Transverse colon (tissue), 4 donors: Measurements from ENCODE around the gene CISH. TPM values are rescaled to one million over a fixed set of nuclear protein-coding genes. Genes with fewer than 3 reads are reported as not detected.

Experiments
- DNase-seq: peaks from one replicate; pipeline ENCODE4 v3.0.0-alpha.2; 2019
- H3K27ac ChIP-seq, 4 donors: fragments of 200-600 bp; sonication (generic); 2 replicates each; pipeline ENCODE4 v1.5.1; 2016 to 2018; ENCODE audit warnings: inconsistent platforms in 4 of 4
- H3K27me3 ChIP-seq: fragments of 200-600 bp; sonication (generic); 2 replicates; pipeline ENCODE4 v1.5.1; 2017; ENCODE audit warnings: inconsistent platforms
- H3K36me3 ChIP-seq, 4 donors: fragments of 200-600 bp; sonication (generic); 2 replicates each; pipeline ENCODE4 v1.5.1; 2017 to 2019; ENCODE audit warnings: inconsistent platforms in 4 of 4
- H3K4me1 ChIP-seq, 4 donors: fragments of 200-600 bp; sonication (generic); 2 replicates each; pipeline ENCODE4 v1.5.1; 2017 to 2020; ENCODE audit warnings: inconsistent platforms in 4 of 4
- H3K4me3 ChIP-seq, 4 donors: fragments of 200-600 bp; sonication (generic); 1 replicate in 1 of 4; 2 replicates in 3 of 4; pipeline versions ENCODE4 v1.5.1 to v1.6.1; 2017 to 2019; ENCODE audit warnings: inconsistent platforms in 4 of 4
- H3K9me3 ChIP-seq, 2 donors: fragments of 200-600 bp; sonication (generic); 2 replicates each; pipeline ENCODE4 v1.5.1; 2017 to 2019; ENCODE audit warnings: inconsistent platforms in 2 of 2
- EP300 ChIP-seq: sonication (generic); formaldehyde crosslinking; IDR thresholded peaks from one replicate; pipeline ENCODE4 v1.6.1; 2017; ENCODE audit warnings: antibody characterized with exemption, low read depth
- POLR2A ChIP-seq: fragments of 450-650 bp; IDR thresholded peaks from one replicate; pipeline ENCODE4 v1.6.1; 2016; ENCODE audit warnings: antibody characterized with exemption, mild to moderate bottlenecking, moderate library complexity
- POLR2AphosphoS5 ChIP-seq, 3 donors: sonication (generic); formaldehyde crosslinking; IDR thresholded peaks; one replicate each; pipeline ENCODE4 v1.6.1; 2016; ENCODE audit warnings: antibody characterized with exemption in 3 of 3
- WGBS, 2 donors: methylation state at CpG; one replicate each; pipeline ENCODE4 v1.1.5; 2018; ENCODE audit warnings: low coverage in 1 of 2; 5-methylcytosine and 5-hydroxymethylcytosine counted together
- in situ Hi-C, 4 donors: fragments of 200-750 bp; cut with MboI; loops; one replicate each; pipeline versions ENCODE4 v1.15.0 to v1.15.1; 2017; ENCODE audit warnings: low sequenced_read_pairs in 3 of 4, low pct_ligation_motif_present in 1 of 4, low pct_unique_long_range_greater_than_20kb in 1 of 4
- intact Hi-C: fragments of 100-400 bp; cut with DNase I; formaldehyde crosslinking; loops from one replicate; pipeline ENCODE4 v1.15.1; 2023; ENCODE audit warnings: low total_unique reads
- total RNA-seq, 4 donors: library from RNA; depleted of rRNA; stranded (reverse); fragments of >200 nt; gene quantifications; one replicate each; pipeline ENCODE4 v1.1.0, GENCODE V29; 2016
- TF ChIP-seq, protein P1 (sequence below), 5 experiments: fragments of 200-600 bp in 3 of 5; fragments of 450-650 bp in 2 of 5; sonication (generic) in 3 of 5; IDR thresholded peaks; 1 replicate in 2 of 5; 2 replicates in 3 of 5; pipeline ENCODE4 v1.5.1; 2016 to 2017; ENCODE audit warnings: antibody characterized with exemption in 5 of 5, inconsistent platforms in 3 of 5, mild to moderate bottlenecking in 2 of 5, moderate library complexity in 1 of 5

CISH gene
- total RNA-seq, 4 donors from 2014 or later: 3.0 to 15.9 (median 9.2) TPM

- intact Hi-C loops (no loop called here), in situ Hi-C loops (no loop called here)
- H3K27me3 ChIP-seq: no peaks in the 10 kb centered on the region
- no peak for DNase-seq
- WGBS, 2 donors: 47% methylated on average over 6 of the region's 9 CpGs; no CpG with 5 or more reads in 1 of the 2 donors
- H3K4me3 ChIP-seq: no peak overlapping the region
- no peaks in the 10 kb centered on the region for H3K36me3 ChIP-seq
- no peaks in the 10 kb centered on the region for H3K9me3 ChIP-seq
- peaks cover 5 to 18% (median 13%) of the 10 kb centered on the region in 4 donors for H3K4me1 ChIP-seq
- TF ChIP-seq, protein P1, sequence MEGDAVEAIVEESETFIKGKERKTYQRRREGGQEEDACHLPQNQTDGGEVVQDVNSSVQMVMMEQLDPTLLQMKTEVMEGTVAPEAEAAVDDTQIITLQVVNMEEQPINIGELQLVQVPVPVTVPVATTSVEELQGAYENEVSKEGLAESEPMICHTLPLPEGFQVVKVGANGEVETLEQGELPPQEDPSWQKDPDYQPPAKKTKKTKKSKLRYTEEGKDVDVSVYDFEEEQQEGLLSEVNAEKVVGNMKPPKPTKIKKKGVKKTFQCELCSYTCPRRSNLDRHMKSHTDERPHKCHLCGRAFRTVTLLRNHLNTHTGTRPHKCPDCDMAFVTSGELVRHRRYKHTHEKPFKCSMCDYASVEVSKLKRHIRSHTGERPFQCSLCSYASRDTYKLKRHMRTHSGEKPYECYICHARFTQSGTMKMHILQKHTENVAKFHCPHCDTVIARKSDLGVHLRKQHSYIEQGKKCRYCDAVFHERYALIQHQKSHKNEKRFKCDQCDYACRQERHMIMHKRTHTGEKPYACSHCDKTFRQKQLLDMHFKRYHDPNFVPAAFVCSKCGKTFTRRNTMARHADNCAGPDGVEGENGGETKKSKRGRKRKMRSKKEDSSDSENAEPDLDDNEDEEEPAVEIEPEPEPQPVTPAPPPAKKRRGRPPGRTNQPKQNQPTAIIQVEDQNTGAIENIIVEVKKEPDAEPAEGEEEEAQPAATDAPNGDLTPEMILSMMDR (IDR thresholded peaks at IDR 0.05): no peak
- TF ChIP-seq EP300: no peak
- no peak for TF ChIP-seq POLR2AphosphoS5 (IDR thresholded peaks at IDR 0.05)
- no peak for TF ChIP-seq POLR2A
- H3K27ac ChIP-seq: peak overlapping the region; percentile 65 to 73 (median 71)
Observed at GRCh38 chr3:50591196-50591741, 20.3 kb downstream of the CISH start.

GRCh38 chr3:50588759-50589433, 22.7 kb downstream of the CISH start:
- intact Hi-C loops (no loop called here), in situ Hi-C loops (no loop called here)
- TF ChIP-seq, protein P1 (IDR thresholded peaks at IDR 0.05): no peak
- TF ChIP-seq POLR2AphosphoS5 (IDR thresholded peaks at IDR 0.05): no peak
- TF ChIP-seq EP300: no peak
- no peak for TF ChIP-seq POLR2A
- H3K4me3 ChIP-seq: no peak overlapping the region
- DNase-seq: no peak
- 83 to 92% methylated on average over 3 to 4 of the region's 4 CpGs for WGBS, 2 donors
- no peaks in the 10 kb centered on the region for H3K27me3 ChIP-seq
- no peak overlapping the region for H3K27ac ChIP-seq
- H3K36me3 ChIP-seq: no peaks in the 10 kb centered on the region
- H3K4me1 ChIP-seq: peaks cover 5 to 18% (median 13%) of the 10 kb centered on the region in 4 donors
- H3K9me3 ChIP-seq: no peaks in the 10 kb centered on the region

- in situ Hi-C loops: no loop called here
- WGBS, 2 donors: 61 to 80% methylated on average over 1 to 17 of the region's 17 CpGs
- no peak for DNase-seq
- TF ChIP-seq POLR2AphosphoS5 (IDR thresholded peaks at IDR 0.05) (no peak), POLR2A (no peak), EP300 (no peak)
- TF ChIP-seq, protein P1 (IDR thresholded peaks at IDR 0.05): no peak
- H3K27me3 ChIP-seq: no peaks in the 10 kb centered on the region
- H3K27ac ChIP-seq: no peak overlapping the region
- no peak overlapping the region for H3K4me3 ChIP-seq
- H3K4me1 ChIP-seq: peaks cover 5 to 17% (median 13%) of the 10 kb centered on the region in 4 donors
- no peaks in the 10 kb centered on the region for H3K36me3 ChIP-seq
- intact Hi-C loops: no loop called here
- no peaks in the 10 kb centered on the region for H3K9me3 ChIP-seq
Observed at GRCh38 chr3:50587806-50588758, 23.5 kb downstream of the CISH start.

DNA sequence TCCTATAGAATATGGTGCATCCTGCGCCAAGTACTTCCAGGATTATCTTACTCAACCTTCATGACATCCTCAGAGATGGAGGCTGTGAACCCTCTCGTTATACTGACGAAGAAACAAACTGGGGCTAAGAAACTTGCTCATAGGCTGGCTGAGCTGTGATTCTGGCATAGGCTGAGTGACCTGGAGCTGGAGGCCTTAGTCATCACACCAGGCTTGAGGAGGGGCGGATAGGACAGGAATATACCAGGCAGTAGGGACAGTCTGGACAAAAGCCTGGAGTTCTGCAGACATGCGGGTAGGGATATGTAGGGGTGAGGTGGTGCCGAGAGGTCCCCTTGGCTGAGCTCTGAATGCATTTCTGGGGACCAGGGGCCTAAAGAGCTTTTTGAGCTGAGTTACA, 24.2 kb downstream of the CISH start:
- in situ Hi-C loops: no loop called here
- no peaks in the 10 kb centered on the region for H3K36me3 ChIP-seq
- H3K9me3 ChIP-seq: no peaks in the 10 kb centered on the region
- TF ChIP-seq, protein P1 (IDR thresholded peaks at IDR 0.05): no peak
- no peak for TF ChIP-seq POLR2AphosphoS5 (IDR thresholded peaks at IDR 0.05)
- no peak for TF ChIP-seq POLR2A
- DNase-seq: no peak
- no peak overlapping the region for H3K27ac ChIP-seq
- intact Hi-C loops: no loop called here
- H3K27me3 ChIP-seq: no peaks in the 10 kb centered on the region
- no peak overlapping the region for H3K4me3 ChIP-seq
- 86% methylated on average over 6 of the region's 6 CpGs; no CpG with 5 or more reads in 1 of the 2 donors for WGBS, 2 donors
- peaks cover 0 to 10% (median 8%) of the 10 kb centered on the region in 4 donors for H3K4me1 ChIP-seq
